Smooth muscle cell (in vitro differentiated cells): ENCODE measurements around the gene MAGI1. TPM values are rescaled to one million over a fixed set of nuclear protein-coding genes. Genes with fewer than 3 reads are reported as not detected.

Experiments used
- DNase-seq: peaks from one replicate; lab custom pipeline; 2025; ENCODE audit not compliant: unreplicated experiment; lab: John Stamatoyannopoulos, UW
- H2AFZ ChIP-seq: fragments of 200-600 bp; sonication (generic); 2 replicates; pipeline ENCODE4 v1.6.0; 2016; ENCODE audit warnings: antibody characterized with exemption, low read depth, mild to moderate bottlenecking
- H3F3A ChIP-seq: fragments of 200-600 bp; sonication (generic); 2 replicates; pipeline ENCODE4 v1.6.0; 2017; ENCODE audit warnings: antibody characterized with exemption, low read depth
- H3K27ac ChIP-seq: fragments of 200-600 bp; sonication (generic); 2 replicates; pipeline ENCODE4 v1.5.1; 2016; ENCODE audit warnings: low read depth, mild to moderate bottlenecking
- H3K27me3 ChIP-seq: fragments of 200-600 bp; sonication (generic); 2 replicates; pipeline ENCODE4 v1.6.1; 2016; ENCODE audit warnings: low read depth, mild to moderate bottlenecking
- H3K36me3 ChIP-seq: fragments of 200-600 bp; sonication (generic); 2 replicates; pipeline ENCODE4 v1.5.1; 2016; ENCODE audit warnings: low read depth
- H3K4me1 ChIP-seq: fragments of 200-600 bp; sonication (generic); 2 replicates; pipeline ENCODE4 v1.5.1; 2016; ENCODE audit warnings: low read depth
- H3K4me2 ChIP-seq: fragments of 200-600 bp; sonication (generic); 2 replicates; pipeline ENCODE4 v1.6.0; 2016; ENCODE audit warnings: mild to moderate bottlenecking
- H3K4me3 ChIP-seq: fragments of 200-600 bp; sonication (generic); 2 replicates; pipeline ENCODE4 v1.5.1; 2016; ENCODE audit warnings: mild to moderate bottlenecking
- H3K79me2 ChIP-seq: fragments of 200-600 bp; sonication (generic); 2 replicates; pipeline ENCODE4 v1.6.0; 2016; ENCODE audit warnings: low read depth, mild to moderate bottlenecking
- H3K9ac ChIP-seq: fragments of 200-600 bp; sonication (generic); 2 replicates; pipeline ENCODE4 v1.6.0; 2016; ENCODE audit warnings: low read depth
- H3K9me3 ChIP-seq: fragments of 200-600 bp; sonication (generic); replicated peaks from 2 replicates; pipeline ENCODE4 v1.5.1; 2016; ENCODE audit warnings: low read depth
- H4K20me1 ChIP-seq: fragments of 200-600 bp; sonication (generic); 2 replicates; pipeline ENCODE4 v1.6.0; 2016; ENCODE audit warnings: low read depth
- CTCF ChIP-seq: fragments of 200-600 bp; sonication (generic); IDR thresholded peaks from 2 replicates; pipeline ENCODE4 v1.5.1; 2017; ENCODE audit warnings: borderline replicate concordance, mild to moderate bottlenecking, antibody characterized with exemption; ENCODE audit not compliant: insufficient read depth, poor library complexity, severe bottlenecking
- WGBS: methylation state at CpG from one replicate; pipeline ENCODE4 v1.1.7; 2016; ENCODE audit warnings: low lambda C conversion rate; 5-methylcytosine and 5-hydroxymethylcytosine counted together
- polyA plus RNA-seq: library from polyadenylated mRNA; unstranded; fragments of >200 nt; fragmentation: Nextera tagmentation; extraction: Ambion mirVana; gene quantifications from 2 replicates; pipeline ENCODE4 v1.2.1, GENCODE V29; 2016
- total RNA-seq: library from RNA; depleted of rRNA; stranded (reverse); fragments of >200 nt; gene quantifications from 2 replicates; pipeline ENCODE4 v1.2.3, GENCODE V29; 2014

Gene MAGI1
- total and polyA plus RNA-seq, 2 experiments from 2014 or later = 9.9 to 23.3 TPM

- no peak for DNase-seq
- no peaks in the 10 kb centered on the region for H3K27me3 ChIP-seq
- peaks cover 14% of the 10 kb centered on the region for H4K20me1 ChIP-seq
- no peak overlapping the region for H2AFZ ChIP-seq
- H3K4me2 ChIP-seq = no peak overlapping the region
- H3K4me1 ChIP-seq = peaks cover 20% of the 10 kb centered on the region
- peaks cover 15% of the 10 kb centered on the region for H3F3A ChIP-seq
- H3K79me2 ChIP-seq = peaks cover 5% of the 10 kb centered on the region
- H3K36me3 ChIP-seq = no peaks in the 10 kb centered on the region
- no peaks in the 10 kb centered on the region for H3K9me3 ChIP-seq
- WGBS = 93% methylated on average over 1 of the region's 1 CpG
- no peak for TF ChIP-seq CTCF
- no peak overlapping the region for H3K4me3 ChIP-seq
- no peak overlapping the region for H3K27ac ChIP-seq
- H3K9ac ChIP-seq = no peak overlapping the region
Measured at GRCh38 chr3:65836047-65836446, 202.7 kb downstream of the MAGI1 start.

GRCh38 chr3:65833761-65834505 is 204.8 kb downstream of the MAGI1 start:
- H3K36me3 ChIP-seq = no peaks in the 10 kb centered on the region
- no peak overlapping the region for H2AFZ ChIP-seq
- H4K20me1 ChIP-seq = peaks cover 8% of the 10 kb centered on the region
- H3K4me3 ChIP-seq = no peak overlapping the region
- peaks cover 5% of the 10 kb centered on the region for H3K79me2 ChIP-seq
- no peak for DNase-seq
- H3K27ac ChIP-seq = peak overlapping the region; percentile 74
- peaks cover 22% of the 10 kb centered on the region for H3K4me1 ChIP-seq
- H3K9me3 ChIP-seq = no peaks in the 10 kb centered on the region
- 69% methylated on average over 2 of the region's 2 CpGs for WGBS
- H3K4me2 ChIP-seq = peak overlapping the region; percentile 41
- peaks cover 15% of the 10 kb centered on the region for H3F3A ChIP-seq
- H3K9ac ChIP-seq = peak overlapping the region; percentile 24
- no peaks in the 10 kb centered on the region for H3K27me3 ChIP-seq
- no peak for TF ChIP-seq CTCF

GRCh38 chr3:65831733-65832425 is 206.8 kb downstream of the MAGI1 start:
- H3K27me3 ChIP-seq = no peaks in the 10 kb centered on the region
- H3K9me3 ChIP-seq = no peaks in the 10 kb centered on the region
- H2AFZ ChIP-seq = no peak overlapping the region
- peak overlapping the region; percentile 22 for H3K27ac ChIP-seq
- H3K9ac ChIP-seq = no peak overlapping the region
- TF ChIP-seq CTCF = no peak
- DNase-seq = no peak
- H3K4me2 ChIP-seq = peak overlapping the region; percentile 13
- no peak overlapping the region for H3K4me3 ChIP-seq
- H3F3A ChIP-seq = peaks cover 15% of the 10 kb centered on the region
- 65% methylated on average over 3 of the region's 3 CpGs for WGBS
- no peaks in the 10 kb centered on the region for H3K36me3 ChIP-seq
- H4K20me1 ChIP-seq = peaks cover 13% of the 10 kb centered on the region
- peaks cover 23% of the 10 kb centered on the region for H3K4me1 ChIP-seq
- H3K79me2 ChIP-seq = peaks cover 8% of the 10 kb centered on the region
